HG03135 (cell line): Measurements from ENCODE around the gene NUDT16L1.

Experiments
- ATAC-seq: cut with Tn5 transposase; IDR thresholded peaks from one replicate; pipeline ENCODE4 v1.9.1; 2021; ENCODE audit warnings: mild to moderate bottlenecking, moderate library complexity; ENCODE audit not compliant: unreplicated experiment

The NUDT16L1 gene

DNA sequence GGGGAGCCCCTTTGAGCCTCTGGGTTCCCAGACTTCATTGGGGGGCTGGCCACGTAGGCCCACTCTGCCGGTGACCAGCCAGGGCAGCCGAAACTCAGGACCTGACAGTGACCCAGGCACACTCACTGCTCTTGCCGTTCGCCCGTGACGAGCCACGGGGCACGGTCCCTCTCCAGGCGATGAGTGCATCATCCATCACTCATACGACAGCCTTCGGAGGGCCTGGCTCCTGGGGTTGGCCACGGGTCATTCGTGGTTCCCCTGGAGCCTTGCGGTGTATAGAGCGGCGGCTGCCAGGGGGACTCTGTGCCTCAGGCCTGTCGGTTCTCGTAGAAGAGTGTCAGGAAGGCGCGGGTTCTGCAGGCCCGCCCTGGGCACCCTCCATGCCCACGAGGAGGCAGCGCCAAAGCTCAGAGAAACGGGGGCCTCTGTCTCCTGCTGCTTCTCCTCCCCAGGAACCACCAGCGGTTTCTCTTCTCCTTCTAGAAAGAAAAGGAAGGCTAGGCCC lies 11.2 kb upstream of the NUDT16L1 start:
- no peak for ATAC-seq

GRCh38 chr16:4682616-4683254 lies 10.6 kb upstream of the NUDT16L1 start:
- ATAC-seq, result no peak

DNA sequence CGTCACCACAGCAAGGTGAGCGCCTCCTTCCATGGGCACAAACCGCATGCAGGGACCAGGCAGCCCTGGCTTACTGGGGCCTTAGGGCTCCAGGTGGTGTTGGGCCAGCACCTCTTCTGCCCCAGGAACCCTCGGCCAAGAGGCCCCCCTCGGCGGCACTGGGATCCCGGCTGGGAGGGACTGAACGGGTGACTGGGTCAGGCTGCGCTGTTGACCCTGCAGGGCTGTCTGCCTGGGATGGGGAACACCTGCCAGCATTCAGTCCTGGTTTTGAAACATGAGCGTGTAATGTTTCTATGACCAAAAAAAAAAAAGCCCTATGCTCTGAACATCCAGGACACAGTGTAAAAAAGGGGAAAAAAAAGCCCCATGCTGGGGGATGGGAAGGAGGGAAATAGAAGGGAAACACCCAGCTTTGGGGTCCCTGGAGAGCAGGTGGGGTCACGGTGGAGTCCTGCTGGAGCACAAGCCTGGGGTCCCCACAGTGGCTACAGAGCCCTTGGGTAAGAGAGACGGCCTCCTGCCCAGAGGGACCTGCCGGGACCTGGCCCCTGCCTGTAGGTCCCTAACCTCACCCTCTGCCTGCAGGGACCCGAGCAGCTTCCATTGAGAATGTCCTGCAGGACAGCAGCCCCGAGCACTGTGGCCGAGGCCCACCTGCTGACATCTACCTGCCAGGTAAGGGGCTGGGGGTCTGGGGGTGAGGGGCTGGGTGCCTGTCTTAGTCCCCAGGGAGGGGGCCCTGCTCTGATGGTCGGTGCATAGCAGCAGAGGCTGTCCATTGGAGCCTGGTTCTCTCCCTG lies 9.9 kb upstream of the NUDT16L1 start:
- no peak for ATAC-seq

DNA sequence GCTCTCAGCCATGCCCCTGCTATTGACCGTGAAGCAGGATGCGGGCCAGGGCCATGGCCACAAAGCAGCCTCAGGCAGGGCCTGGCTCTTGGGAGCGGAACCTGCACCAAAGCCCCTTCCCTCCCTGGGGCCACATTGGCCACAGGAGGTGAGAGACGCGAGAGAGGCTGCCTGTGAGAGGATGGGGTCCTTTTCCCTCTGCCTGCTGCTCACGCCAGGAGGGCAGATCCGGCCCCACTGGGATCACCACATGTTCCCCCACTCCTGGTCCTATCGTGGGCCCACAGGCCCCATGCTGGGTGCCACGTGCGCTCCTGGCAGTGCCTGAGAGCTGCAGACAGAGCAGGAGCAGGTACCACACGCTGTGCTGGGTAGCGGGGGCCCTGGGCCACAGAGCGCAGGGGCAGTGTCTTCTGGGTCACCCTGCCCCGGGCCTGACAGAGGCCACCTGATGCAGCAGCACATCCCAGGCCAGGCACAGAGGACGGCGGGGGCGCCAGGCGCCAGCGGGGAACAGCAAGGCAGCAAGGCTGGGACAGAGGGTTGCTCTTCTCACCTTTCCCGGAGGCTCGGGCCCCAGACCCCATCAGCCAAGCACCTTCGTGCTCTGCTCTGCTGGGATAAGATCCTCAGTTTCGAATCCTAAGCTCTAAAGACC lies 9.2 kb upstream of the NUDT16L1 start:
- ATAC-seq, result no peak

DNA sequence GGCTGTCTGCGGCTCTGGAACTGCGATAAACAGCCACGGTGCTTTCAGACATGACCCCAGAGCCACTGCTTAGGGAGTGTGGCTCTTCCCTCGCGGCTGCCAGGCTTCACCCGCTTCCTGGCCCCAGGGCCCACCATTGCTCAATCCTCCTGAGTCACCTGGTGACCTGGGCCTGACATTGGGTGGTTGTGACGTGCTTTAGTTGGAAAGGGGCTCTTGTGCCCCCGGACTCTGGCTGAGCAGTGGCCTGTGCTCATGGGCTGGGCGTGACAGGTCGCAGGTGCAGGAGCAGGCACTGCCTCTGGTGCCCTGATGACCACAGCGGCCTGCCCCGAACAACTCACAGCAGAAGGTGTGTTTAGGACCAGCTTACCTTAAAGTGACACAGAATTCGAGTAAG lies 8.6 kb upstream of the NUDT16L1 start:
- no peak for ATAC-seq

GRCh38 chr16:4685292-4685691 lies 8.1 kb upstream of the NUDT16L1 start:
- no peak for ATAC-seq

GRCh38 chr16:4685776-4686496 lies 7.4 kb upstream of the NUDT16L1 start:
- no peak for ATAC-seq

DNA sequence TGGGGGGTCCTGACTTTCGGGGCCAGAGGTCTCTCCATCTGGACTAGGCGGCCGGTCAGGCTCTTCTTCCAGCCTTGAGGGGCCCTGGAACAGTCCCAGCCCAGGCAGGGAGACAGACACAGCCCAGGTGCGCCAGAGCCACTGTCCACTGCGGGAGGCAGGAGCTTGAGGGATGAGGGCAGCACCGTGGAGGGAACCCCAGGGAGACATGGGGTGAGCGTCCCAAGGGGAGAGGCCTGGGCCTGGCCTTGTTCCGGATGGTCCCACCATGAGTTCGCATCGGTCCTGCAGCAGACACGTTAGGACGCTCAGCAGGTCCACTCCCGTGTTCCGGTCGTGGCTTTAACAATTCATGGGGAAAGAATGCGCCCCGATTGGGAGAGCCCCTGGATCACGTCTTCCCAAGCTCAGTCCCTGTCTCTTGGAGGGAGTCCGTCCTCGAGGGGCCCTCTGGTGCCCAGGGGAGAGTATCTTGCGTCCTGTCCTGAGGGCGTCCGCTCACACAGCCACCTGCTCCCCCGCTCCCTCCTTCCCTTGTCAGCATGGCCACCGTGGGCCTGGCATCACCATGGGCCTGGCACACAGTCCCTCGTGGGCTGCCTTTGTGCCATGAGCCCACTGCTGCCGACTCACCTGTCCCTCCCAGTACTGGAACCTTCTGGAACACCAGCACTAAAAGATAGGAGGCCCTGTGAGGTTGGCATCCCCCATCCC lies 6.7 kb upstream of the NUDT16L1 start:
- ATAC-seq, result no peak

DNA sequence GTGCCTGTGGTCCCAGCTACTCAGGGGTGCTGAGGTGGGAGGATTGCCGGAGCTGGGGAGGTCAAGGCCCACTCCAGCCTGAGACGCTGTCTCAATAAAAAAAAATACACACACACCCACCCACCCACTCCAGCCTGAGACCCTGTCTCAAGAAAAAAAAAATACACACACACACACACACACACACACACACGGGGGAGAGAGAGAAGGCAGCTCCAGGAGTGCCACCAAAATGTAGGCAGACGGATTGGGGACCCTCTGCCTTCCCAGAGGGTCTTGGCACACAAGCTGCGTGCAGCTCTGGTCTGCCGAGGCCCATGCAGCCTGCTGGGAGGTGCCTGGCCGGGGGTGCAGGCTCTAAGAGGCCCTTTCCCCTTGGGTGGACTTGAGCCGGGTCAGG lies 5.9 kb upstream of the NUDT16L1 start:
- no peak for ATAC-seq

DNA sequence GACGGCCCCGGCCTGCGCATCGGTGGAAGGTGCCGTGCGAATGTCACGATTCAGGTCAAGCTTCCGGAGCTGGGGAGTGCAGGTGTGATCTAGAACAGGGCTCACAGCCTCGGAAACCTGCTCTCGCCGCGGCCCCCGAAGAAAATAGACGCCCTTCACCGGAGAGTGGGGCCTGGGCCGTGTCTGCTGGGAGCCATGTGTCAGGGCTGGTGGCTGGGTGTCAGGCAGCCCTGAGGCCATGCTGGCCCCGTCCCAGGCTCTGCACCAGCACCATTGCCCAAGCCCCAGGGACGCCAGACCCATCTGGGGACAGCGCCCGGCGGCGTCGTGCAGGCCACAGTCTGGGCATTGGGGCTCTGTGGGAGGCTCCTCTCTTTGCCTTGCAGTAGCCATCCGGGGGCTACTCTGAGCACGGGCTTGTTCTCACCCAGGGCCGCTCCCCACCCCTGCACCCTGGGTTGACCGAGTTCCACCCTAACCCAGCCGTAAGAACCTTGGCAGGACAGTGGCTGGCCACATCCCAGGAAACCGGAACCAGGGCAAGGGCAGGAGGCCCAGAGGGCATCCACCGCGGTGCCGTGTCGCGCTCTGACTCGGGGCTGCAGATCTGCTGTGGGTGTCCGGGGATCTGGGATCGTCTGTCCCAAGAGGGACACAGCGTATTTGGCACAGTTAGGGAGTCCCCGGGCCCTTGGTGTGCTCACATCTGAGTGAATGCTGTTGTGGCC lies 5.3 kb upstream of the NUDT16L1 start:
- no peak for ATAC-seq

- no peak for ATAC-seq
Observed at GRCh38 chr16:4688674-4689045, 4.7 kb upstream of the NUDT16L1 start.

DNA sequence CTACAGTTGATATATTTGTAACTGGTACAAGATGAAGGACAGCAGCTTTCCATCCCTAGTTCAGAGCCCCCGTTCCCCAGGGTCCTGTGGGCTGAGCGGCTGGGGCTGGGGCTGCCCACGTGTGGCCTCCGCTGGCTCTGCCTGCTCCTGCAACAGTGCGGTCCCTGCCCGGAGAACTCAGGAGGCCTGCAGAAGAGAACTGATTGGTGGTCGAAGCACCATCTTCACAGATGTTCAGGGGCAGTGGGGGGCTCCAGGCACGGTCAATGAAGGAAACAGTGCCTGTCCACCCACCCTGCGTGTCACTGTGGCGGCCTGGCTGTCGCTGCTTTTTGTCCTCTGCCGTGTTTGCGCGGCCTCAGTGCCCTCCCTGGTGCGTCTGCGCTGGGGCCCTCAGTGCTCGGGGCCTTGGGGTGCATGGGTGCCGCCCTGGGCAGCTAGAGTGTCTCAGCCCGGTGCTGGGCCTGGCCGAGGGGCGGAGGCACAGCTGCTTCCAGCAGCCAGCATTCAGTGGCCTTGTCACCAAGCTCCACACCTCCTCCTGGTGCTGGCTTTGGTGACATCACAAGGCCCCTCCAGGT lies 4.2 kb upstream of the NUDT16L1 start:
- ATAC-seq, result no peak

GRCh38 chr16:4689864-4690704 lies 3.3 kb upstream of the NUDT16L1 start:
- ATAC-seq, result no peak

DNA sequence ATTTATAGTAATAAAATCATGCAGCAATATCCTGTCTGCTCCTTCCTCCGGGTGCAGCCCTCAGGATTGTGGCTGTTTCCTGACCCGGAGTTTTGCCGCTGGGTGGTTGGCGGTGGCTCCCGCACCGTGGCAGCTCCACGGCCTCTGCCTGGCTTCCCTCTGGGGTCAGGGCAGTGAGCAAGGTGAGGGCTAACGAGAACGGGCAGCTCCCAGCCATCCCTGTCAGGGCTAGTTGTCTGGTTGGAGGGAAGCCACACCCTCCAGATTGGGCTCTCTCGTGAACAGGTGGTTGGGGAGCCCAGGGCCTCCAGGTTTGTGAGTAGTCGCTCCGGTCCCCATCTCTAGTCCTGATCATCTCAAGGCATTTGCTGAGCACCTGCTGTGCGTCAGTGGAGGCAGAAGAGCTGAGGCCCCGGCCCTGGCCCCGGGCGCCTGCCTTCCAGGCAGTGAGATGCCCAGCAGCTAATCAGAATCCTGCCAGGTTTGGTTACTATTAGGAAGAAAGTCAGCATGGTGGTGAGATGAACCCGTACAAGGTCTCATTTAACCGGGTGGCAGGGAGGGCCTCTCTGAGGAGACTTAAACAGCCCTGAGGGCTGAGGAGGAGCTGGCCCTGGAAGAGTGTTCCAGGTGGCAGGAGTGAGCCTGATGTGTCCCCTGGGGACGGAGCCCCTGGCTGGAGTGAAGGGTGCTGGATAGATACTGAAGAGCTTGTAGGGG lies 2.3 kb upstream of the NUDT16L1 start:
- ATAC-seq, result no peak

GRCh38 chr16:4691666-4692412 lies 1.5 kb upstream of the NUDT16L1 start:
- ATAC-seq, result no peak

GRCh38 chr16:4692460-4693295 lies 684 bp upstream of the NUDT16L1 start:
- peak; percentile 17 for ATAC-seq
